Myometrial cell (primary cell): ENCODE data around the gene GRAMD1C. TPM values are rescaled to one million over a fixed set of nuclear protein-coding genes. Genes with fewer than 3 reads are reported as not detected.

ENCODE experiments used
- total RNA-seq: library from RNA; depleted of rRNA; stranded (reverse); fragments of >200 nt; gene quantifications from 2 replicates; pipeline ENCODE4 v1.2.3, GENCODE V29; 2015

GRAMD1C gene
- total RNA-seq: 2.0 and 3.9 TPM in 2 replicates

DNA sequence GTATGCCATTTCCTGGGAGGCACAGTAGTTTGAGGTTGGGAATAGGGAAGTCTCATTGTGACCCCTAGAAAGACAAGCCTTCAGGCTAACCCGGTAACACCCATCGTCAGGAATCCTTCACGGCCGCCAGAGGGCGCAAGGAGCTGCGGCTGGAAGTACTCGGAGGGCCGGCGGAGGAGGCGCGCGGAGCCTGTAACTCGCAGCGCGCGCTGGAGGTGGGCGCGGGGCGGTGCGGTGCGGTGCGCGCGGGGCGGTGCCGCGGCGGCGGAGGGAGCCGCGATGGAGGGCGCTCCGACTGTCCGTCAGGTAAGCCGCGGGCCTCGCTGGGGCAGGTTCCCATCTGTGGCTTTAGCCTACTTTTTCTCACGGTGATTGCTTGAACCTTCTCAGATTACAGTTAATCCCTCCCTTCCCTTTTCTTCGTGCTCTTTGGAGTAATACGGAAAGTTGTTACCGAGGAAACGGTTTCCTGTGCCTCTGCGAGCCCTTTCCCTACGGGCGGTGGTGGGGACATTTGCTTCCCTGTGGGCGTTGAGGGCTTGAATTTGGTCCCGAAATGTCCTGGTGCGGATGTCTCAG lies at the start of gene GRAMD1C:
Gene GRAMD1C (plus strand): TSS at position 158 of the 579 bp plus-strand sequence. CDS start 122 bp downstream, at position 280.

GRCh38 chr3:113947372-113948014 lies 108.9 kb downstream of the GRAMD1C start, which contains the start of gene ZDHHC23:
TSS of gene ZDHHC23 (plus strand) at chr3:113948013. CDS start at chr3:113948803, 790 bp downstream.

Other genes with a start within 250 kb of the GRAMD1C start
- gene USF3, start 142.1 kb upstream of the GRAMD1C start, total RNA-seq: 5.2 and 6.0 TPM in 2 replicates
- 130 and 135 TPM in 2 replicates for gene NAA50, start 92.5 kb upstream of the GRAMD1C start, total RNA-seq
- gene ATP6V1A, start 91.8 kb upstream of the GRAMD1C start, total RNA-seq: 54.2 and 68.8 TPM in 2 replicates
- 0.35 TPM in 1 of 2 replicates, not detected in the other for gene ZDHHC23, start 109.2 kb downstream of the GRAMD1C start, total RNA-seq
- gene CCDC191, start 217.7 kb downstream of the GRAMD1C start, total RNA-seq: 0.86 and 2.5 TPM in 2 replicates
- gene QTRT2, start 217.9 kb downstream of the GRAMD1C start, total RNA-seq: 8.9 and 10.6 TPM in 2 replicates